PC-3 (cell line): ENCODE data around the gene CHP2. TPM values are rescaled to one million over a fixed set of nuclear protein-coding genes. Genes with fewer than 3 reads are reported as not detected.

Experiments used
- ATAC-seq: fragments of 200-7000 bp; cut with Tn5 transposase; 2 replicates; pipeline ENCODE4 v1.9.1; 2020; ENCODE audit warnings: mild to moderate bottlenecking, moderate library complexity
- BruUV-seq: library from RNA; stranded (reverse); fragments of 400-500 nt; replicated peaks from 2 replicates; lab custom pipeline; 2021; lab: Mats Ljungman, UMichigan
- CTCF ChIA-PET: fragments of 300-600 bp; sonication (Branson Sonifier 250); formaldehyde crosslinking; loops from one replicate; lab custom pipeline; 2022; ENCODE audit warnings: antibody characterized with exemption; lab: Charles Lee
- POLR2A ChIA-PET: fragments of 300-600 bp; sonication (Branson Sonifier 250); formaldehyde crosslinking; loops from one replicate; lab custom pipeline; 2022; ENCODE audit warnings: antibody characterized with exemption; ENCODE audit not compliant: unreplicated experiment; lab: Charles Lee
- DNase-seq: peaks from one replicate; pipeline ENCODE4 v3.0.0-alpha.2; 2015
- H2AFZ ChIP-seq: fragments of 300-600 bp; sonication (generic); 2 replicates; pipeline ENCODE4 v1.6.0; 2016; ENCODE audit warnings: antibody characterized with exemption, low read length
- H3F3A ChIP-seq: fragments of 300-600 bp; sonication (generic); one replicate; pipeline ENCODE4 v1.6.0; 2017; ENCODE audit warnings: antibody characterized with exemption, low read length, control low read depth, mild to moderate bottlenecking; ENCODE audit not compliant: unreplicated experiment
- H3K27ac ChIP-seq: fragments of 300-600 bp; sonication (generic); 2 replicates; pipeline ENCODE4 v1.5.1; 2016; ENCODE audit warnings: mild to moderate bottlenecking, low read length
- H3K27me3 ChIP-seq: fragments of 300-600 bp; sonication (generic); 2 replicates; pipeline ENCODE4 v1.6.1; 2016; ENCODE audit warnings: low read length, mixed read lengths
- H3K36me3 ChIP-seq: fragments of 300-600 bp; sonication (generic); 2 replicates; pipeline ENCODE4 v1.6.1; 2016; ENCODE audit warnings: low read depth, mixed run types, low read length, mixed read lengths
- H3K4me1 ChIP-seq: fragments of 300-600 bp; sonication (generic); 2 replicates; pipeline ENCODE4 v1.5.1; 2016; ENCODE audit warnings: low read length; ENCODE audit not compliant: insufficient read depth
- H3K4me2 ChIP-seq: fragments of 300-600 bp; sonication (generic); 2 replicates; pipeline ENCODE4 v1.6.0; 2016; ENCODE audit warnings: low read length
- H3K4me3 ChIP-seq: fragments of 300-600 bp; sonication (generic); 2 replicates; pipeline ENCODE4 v1.5.1; 2016; ENCODE audit warnings: mild to moderate bottlenecking, low read length, mixed read lengths
- H3K79me2 ChIP-seq: fragments of 300-600 bp; sonication (generic); 2 replicates; pipeline ENCODE4 v1.6.1; 2017; ENCODE audit warnings: low read length, mixed read lengths
- H3K9ac ChIP-seq: fragments of 300-600 bp; sonication (generic); 2 replicates; pipeline ENCODE4 v1.6.0; 2016; ENCODE audit warnings: mild to moderate bottlenecking, low read length
- H3K9me2 ChIP-seq: fragments of 300-600 bp; sonication (generic); replicated peaks from 2 replicates; pipeline ENCODE4 v1.6.1; 2016; ENCODE audit warnings: mixed run types, low read length, mixed read lengths
- H3K9me3 ChIP-seq: fragments of 300-600 bp; sonication (generic); 2 replicates; pipeline ENCODE4 v1.6.1; 2016; ENCODE audit warnings: low read length, mixed read lengths
- H4K20me1 ChIP-seq: fragments of 300-600 bp; sonication (generic); 2 replicates; pipeline ENCODE4 v1.6.1; 2016; ENCODE audit warnings: low read length, mixed read lengths
- EZH2 ChIP-seq: fragments of 300-600 bp; sonication (generic); IDR thresholded peaks from one replicate; pipeline ENCODE4 v1.6.1; 2017; ENCODE audit warnings: antibody characterized with exemption, mild to moderate bottlenecking, low read length; ENCODE audit not compliant: unreplicated experiment
- EZH2phosphoT487 ChIP-seq: fragments of 300-600 bp; sonication (generic); IDR thresholded peaks from 2 replicates; pipeline ENCODE4 v1.6.1; 2018; ENCODE audit warnings: mild to moderate bottlenecking, antibody characterized with exemption, low read length, borderline replicate concordance
- intact Hi-C: fragments of 100-400 bp; cut with micrococcal nuclease; formaldehyde crosslinking; loops from 2 replicates; pipeline ENCODE4 v1.9.0; 2023
- total RNA-seq: library from RNA; depleted of rRNA; stranded (reverse); fragments of >200 nt; gene quantifications from 2 replicates; pipeline ENCODE4 v1.2.3, GENCODE V29; 2014
- TF ChIP-seq, protein P1 (sequence below): fragments of 300-600 bp; sonication (generic); conservative IDR thresholded peaks from 2 replicates; pipeline ENCODE4 v1.5.1; 2017; ENCODE audit warnings: antibody characterized with exemption, low read depth, mild to moderate bottlenecking, low read length

The CHP2 gene
- total RNA-seq, 1 experiment from 2014 or later: not detected

- ATAC-seq: no peak
- TF ChIP-seq, protein P1, sequence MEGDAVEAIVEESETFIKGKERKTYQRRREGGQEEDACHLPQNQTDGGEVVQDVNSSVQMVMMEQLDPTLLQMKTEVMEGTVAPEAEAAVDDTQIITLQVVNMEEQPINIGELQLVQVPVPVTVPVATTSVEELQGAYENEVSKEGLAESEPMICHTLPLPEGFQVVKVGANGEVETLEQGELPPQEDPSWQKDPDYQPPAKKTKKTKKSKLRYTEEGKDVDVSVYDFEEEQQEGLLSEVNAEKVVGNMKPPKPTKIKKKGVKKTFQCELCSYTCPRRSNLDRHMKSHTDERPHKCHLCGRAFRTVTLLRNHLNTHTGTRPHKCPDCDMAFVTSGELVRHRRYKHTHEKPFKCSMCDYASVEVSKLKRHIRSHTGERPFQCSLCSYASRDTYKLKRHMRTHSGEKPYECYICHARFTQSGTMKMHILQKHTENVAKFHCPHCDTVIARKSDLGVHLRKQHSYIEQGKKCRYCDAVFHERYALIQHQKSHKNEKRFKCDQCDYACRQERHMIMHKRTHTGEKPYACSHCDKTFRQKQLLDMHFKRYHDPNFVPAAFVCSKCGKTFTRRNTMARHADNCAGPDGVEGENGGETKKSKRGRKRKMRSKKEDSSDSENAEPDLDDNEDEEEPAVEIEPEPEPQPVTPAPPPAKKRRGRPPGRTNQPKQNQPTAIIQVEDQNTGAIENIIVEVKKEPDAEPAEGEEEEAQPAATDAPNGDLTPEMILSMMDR: no peak
- TF ChIP-seq EZH2 (no peak), EZH2phosphoT487 (no peak)
- no peak for DNase-seq
- no peaks in the 10 kb centered on the region for H4K20me1 ChIP-seq
- H3K4me1 ChIP-seq: no peaks in the 10 kb centered on the region
- BruUV-seq: no TSS peak
- POLR2A ChIA-PET: no interaction called here
- H3K4me3 ChIP-seq: no peak overlapping the region
- H3K9ac ChIP-seq: no peak overlapping the region
- H2AFZ ChIP-seq: no peak overlapping the region
- H3K27me3 ChIP-seq: no peaks in the 10 kb centered on the region
- H3K9me3 ChIP-seq: no peaks in the 10 kb centered on the region
- no peaks in the 10 kb centered on the region for H3F3A ChIP-seq
- H3K27ac ChIP-seq: no peak overlapping the region
- no peaks in the 10 kb centered on the region for H3K79me2 ChIP-seq
- no peaks in the 10 kb centered on the region for H3K36me3 ChIP-seq
- no peaks in the 10 kb centered on the region for H3K9me2 ChIP-seq
- no peak overlapping the region for H3K4me2 ChIP-seq
- CTCF ChIA-PET: no interaction called here
- intact Hi-C loops: no loop called here
Observed at GRCh38 chr16:23709536-23709935, 45.3 kb upstream of the CHP2 start.

DNA sequence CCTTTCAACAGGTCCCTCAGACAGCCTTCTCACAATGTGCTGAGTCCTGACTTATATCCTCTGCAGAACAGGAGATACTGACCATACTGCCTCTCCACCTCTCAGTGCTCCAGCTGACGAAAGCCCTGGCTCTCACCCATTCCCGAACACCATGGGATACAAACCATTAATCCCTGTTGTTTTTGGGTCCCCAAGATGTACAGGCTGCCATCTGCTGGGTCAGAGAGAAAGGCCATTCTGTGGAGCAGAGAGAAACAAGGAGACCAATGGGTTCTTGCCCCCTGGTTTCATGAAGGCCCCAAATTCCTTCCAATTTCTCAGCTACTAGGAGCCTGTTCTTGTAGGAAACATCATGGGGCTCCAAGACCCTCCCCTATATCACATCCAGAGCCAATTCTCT lies 44.8 kb upstream of the CHP2 start:
- H2AFZ ChIP-seq: no peak overlapping the region
- no peaks in the 10 kb centered on the region for H3K27me3 ChIP-seq
- no peaks in the 10 kb centered on the region for H3F3A ChIP-seq
- no peak overlapping the region for H3K9ac ChIP-seq
- intact Hi-C loops: no loop called here
- no peaks in the 10 kb centered on the region for H3K9me2 ChIP-seq
- TF ChIP-seq, protein P1: no peak
- TF ChIP-seq EZH2phosphoT487 (no peak), EZH2 (no peak)
- DNase-seq: no peak
- H4K20me1 ChIP-seq: no peaks in the 10 kb centered on the region
- POLR2A ChIA-PET: no interaction called here
- H3K4me3 ChIP-seq: no peak overlapping the region
- H3K79me2 ChIP-seq: no peaks in the 10 kb centered on the region
- H3K36me3 ChIP-seq: no peaks in the 10 kb centered on the region
- H3K9me3 ChIP-seq: no peaks in the 10 kb centered on the region
- no peak overlapping the region for H3K4me2 ChIP-seq
- ATAC-seq: no peak
- no peak overlapping the region for H3K27ac ChIP-seq
- no TSS peak for BruUV-seq
- H3K4me1 ChIP-seq: no peaks in the 10 kb centered on the region
- CTCF ChIA-PET: no interaction called here

- H3K36me3 ChIP-seq: no peaks in the 10 kb centered on the region
- H3K79me2 ChIP-seq: no peaks in the 10 kb centered on the region
- H3F3A ChIP-seq: no peaks in the 10 kb centered on the region
- H3K4me2 ChIP-seq: no peak overlapping the region
- H4K20me1 ChIP-seq: no peaks in the 10 kb centered on the region
- no peak for ATAC-seq
- intact Hi-C loops: no loop called here
- H3K27ac ChIP-seq: no peak overlapping the region
- H3K9ac ChIP-seq: no peak overlapping the region
- no peaks in the 10 kb centered on the region for H3K4me1 ChIP-seq
- ChIA-PET POLR2A (no interaction called here), CTCF (no interaction called here)
- no peaks in the 10 kb centered on the region for H3K9me2 ChIP-seq
- TF ChIP-seq EZH2phosphoT487 (no peak), EZH2 (no peak)
- TF ChIP-seq, protein P1: no peak
- H2AFZ ChIP-seq: no peak overlapping the region
- H3K4me3 ChIP-seq: no peak overlapping the region
- no peaks in the 10 kb centered on the region for H3K9me3 ChIP-seq
- no peak for DNase-seq
- H3K27me3 ChIP-seq: no peaks in the 10 kb centered on the region
- BruUV-seq: no TSS peak
Observed at GRCh38 chr16:23710504-23710903, 44.3 kb upstream of the CHP2 start.
